IPS DF 4.7 (cell line): ENCODE data around the gene CRHBP.
"Not testable (repeated sequence)": the region's sequence is repeated elsewhere in the genome, so short reads cannot be mapped to it uniquely, and the experiment has no call there.

ENCODE experiments used
- DNase-seq: peaks from one replicate; pipeline ENCODE4 v3.0.0-alpha.2; 2013; ENCODE audit warnings: low spot score; ENCODE audit errors: extremely low read depth

CRHBP gene

DNA sequence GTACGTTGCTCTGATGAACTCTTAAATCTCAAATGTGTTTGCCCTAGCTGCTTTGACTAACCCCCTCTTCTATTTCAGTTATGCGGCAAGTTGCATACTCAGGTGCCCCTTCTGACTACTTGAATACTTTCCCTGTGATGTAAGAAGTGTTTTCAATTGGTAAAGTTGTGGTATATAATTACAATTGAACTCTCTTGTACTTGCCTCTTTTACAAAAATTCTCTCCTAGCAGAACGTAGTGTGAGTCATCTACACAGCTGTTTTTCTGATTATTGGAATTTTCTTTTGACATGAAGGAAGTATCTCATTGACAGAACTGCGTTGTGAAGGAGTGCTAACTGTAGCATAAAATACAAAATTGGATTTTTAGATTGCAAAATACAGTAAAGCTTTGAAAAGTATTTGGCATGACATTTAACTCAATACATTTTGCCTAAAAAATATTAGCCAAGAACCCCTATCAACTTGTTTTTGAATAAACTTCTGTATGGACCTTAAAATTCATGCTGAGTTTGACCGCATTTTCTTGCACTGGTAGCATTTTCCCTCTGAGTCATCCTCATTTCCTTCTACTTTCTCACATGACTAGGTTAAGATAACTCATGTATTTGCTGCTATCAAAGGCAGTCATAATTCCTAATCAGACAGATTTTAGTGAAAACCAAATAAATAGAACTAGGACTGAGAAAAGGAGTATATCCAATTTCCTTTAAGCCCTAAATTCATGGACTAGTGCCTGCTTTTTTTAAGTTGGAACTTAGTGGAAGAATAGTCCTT, 6.3 kb downstream of the CRHBP start:
- no peak for DNase-seq

GRCh38 chr5:76960004-76960625, 7.3 kb downstream of the CRHBP start:
- DNase-seq = no peak

DNA sequence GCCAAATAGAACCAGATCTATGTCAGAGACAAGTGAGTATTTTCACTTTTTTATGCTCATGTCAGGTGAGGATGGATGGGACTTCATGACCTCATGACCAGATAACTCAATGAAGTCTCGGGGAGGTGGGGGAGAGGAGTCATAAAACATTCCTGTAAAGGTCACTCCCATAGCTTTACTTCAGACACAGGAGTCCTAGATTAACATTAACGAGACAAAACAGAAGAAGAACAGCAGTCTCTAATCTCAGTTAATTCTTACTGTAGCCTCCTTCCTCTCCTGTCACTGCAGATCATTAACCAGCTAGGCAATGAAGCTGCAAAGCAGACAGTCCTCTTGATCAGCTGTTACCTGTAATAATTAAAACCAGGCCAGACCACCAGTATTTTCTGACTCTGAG, 11.2 kb downstream of the CRHBP start:
- DNase-seq = no peak

- DNase-seq = no peak
Observed at GRCh38 chr5:76971511-76971910, 18.7 kb downstream of the CRHBP start.

DNA sequence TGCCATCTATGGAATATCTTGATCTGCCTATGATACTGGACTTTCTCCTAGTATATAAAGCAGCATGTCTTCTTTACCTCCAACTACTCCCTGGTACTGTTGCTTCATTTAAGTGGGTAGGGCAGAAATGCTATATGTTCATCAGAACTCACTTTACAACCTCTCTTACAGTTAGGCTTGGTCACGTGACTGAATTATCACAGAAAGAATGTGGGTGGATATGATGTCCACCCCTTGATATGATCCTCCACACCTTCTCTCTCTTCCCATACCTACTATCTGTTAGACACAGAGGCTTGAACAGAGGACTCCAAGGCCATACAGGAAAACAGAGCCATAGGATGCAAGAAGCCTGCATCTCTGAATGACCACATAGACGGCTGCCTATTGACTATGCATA, 19.8 kb downstream of the CRHBP start:
- no peak for DNase-seq

DNA sequence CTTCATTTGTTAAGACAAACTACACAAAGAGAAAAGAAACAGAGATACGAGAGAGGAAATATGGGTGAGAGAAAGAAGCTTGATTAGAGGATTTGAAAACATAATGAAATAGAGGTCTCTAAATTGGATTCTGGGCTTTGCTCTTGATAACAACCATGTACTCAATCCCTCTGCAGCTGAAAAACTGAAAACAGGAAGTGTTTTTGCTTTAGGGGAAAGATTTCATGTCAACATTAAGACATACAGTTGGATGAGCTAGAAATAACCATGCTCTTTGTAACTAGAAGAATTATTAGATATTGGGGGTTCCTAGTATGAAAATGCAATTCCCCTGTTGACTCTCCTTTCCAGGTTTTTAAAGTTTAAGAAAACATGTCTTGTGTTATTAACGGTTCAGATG, 21.9 kb downstream of the CRHBP start:
- no peak for DNase-seq

GRCh38 chr5:76978869-76979268, 26.0 kb downstream of the CRHBP start:
- no peak for DNase-seq

- no peak for DNase-seq
Observed at GRCh38 chr5:76980518-76981144, 27.8 kb downstream of the CRHBP start.

DNA sequence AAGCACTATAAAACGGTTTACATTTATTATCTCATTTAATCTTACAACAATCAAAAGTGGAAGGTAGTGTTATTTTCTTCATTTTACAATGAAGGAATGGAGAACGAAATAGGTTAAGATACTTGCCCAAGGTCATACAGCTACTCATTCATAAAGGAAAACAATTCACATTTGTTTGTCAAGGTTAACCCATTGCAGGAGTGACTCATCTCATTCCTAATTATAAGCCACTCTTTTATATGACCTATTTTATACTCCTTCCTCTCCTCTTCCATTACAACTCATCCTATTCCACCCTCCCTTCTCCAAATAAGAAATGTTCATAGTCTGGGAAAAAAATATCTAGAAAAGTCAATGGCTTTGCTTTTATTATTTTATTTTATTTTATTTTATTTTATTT, 29.6 kb downstream of the CRHBP start:
- no peak for DNase-seq

DNA sequence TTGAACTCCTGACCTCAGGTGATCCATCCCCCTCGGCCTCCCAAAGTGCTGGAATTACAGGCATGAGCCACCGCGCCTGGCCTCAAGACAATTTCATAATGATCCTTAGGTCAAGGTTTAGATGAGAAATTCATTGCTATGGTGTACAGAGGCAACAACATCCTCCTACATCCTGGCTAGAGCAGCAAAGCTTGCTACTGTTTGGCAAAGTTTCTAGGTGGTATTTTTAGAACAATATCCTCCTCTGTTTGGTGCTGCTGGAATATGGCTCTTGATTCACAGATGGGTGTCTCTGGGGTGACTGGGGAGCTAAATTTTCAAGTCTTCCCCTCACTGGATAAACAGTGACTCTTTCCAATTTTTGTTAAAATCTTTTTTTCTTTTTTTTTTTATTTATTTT, 30.6 kb downstream of the CRHBP start:
- no peak for DNase-seq

GRCh38 chr5:76986825-76987526, 34.1 kb downstream of the CRHBP start:
- DNase-seq = no peak

DNA sequence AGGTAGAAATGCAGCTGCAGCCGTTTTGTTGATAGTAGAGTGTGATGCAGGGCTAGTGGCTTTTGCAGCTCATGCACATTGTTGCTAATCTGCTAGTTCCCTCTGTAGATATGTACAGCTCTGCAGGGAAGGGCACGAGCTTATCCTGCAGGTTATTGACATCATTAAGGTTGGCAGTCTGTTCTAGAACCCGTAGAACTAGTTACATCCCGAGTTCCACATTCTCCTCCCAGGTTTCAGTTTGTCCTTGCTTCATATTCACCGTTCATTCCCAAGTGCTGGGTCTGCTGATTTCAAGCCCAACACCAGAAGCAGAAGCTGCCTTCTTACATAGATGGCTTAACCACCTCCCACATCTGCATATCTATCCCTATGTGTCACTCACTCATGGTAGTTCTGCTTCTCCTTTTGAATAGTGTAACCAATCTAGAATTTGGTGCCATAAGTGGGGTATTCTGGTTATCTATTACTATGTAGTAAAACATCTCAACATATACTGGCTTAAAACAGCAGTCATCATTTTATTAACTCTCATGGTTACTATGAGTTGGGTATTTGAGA, 38.1 kb downstream of the CRHBP start:
- DNase-seq = no peak

- not testable (repeated sequence) for DNase-seq
Observed at GRCh38 chr5:76993436-76993835, 40.6 kb downstream of the CRHBP start.

DNA sequence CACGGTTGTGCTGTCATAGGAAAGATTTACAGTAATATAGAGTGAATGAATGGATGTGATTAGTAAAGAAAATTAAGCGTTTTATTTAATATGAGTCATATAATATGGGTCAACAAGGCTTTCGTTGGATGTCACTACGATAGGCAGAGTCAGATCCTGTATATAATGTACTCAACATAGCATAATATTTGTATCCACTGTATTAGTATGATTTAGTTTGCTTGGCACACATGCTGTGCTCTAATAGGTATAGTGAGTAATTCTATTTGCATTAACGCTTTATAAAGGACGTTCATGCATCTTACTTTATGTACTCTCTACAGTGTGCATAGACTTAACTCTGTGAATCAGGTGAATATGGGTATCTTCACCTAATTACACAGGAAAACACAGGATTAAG, 41.5 kb downstream of the CRHBP start:
- no peak for DNase-seq

GRCh38 chr5:76998251-76998650, 45.4 kb downstream of the CRHBP start:
- not testable (repeated sequence) for DNase-seq

- DNase-seq = no peak
Observed at GRCh38 chr5:76999451-76999850, 46.6 kb downstream of the CRHBP start.

- DNase-seq = no peak
Observed at GRCh38 chr5:77003246-77003645, 50.4 kb downstream of the CRHBP start.

DNA sequence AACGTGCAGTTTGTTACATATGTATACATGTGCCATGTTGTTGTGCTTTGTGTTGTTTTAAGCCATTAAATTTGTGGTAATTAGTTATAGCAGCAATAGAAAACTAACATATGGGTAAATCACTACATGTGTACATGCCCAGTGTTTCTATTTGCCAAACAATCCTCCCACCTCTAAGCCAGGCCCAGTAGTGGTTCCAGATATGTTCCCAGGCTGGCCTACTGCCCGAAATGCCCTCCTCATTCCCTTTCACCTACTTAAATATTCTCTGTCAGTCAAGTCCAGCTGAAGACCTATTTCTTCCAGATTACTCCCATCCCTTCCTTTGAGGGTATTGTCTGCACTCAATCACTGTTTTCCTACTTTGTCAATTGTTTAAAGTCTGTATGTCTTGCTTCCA, 53.3 kb downstream of the CRHBP start:
- no peak for DNase-seq

DNA sequence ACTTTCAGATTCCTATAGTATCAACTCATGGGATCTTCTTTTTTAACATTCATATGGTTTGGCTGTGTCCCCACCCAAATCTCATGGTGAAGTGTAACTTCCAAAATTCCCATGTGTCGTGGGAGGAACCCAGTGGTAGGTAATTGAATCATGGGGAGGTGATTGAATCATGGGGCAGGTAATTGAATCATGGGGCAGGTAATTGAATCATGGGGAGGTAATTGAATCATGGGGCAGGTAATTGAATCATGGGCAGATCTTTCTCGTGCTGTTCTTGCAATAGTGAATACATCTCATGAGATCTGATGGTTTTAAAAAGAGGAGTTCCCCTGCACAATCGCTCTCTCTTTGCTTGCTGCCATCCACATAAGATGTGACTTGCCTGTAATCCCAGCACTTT, 55.6 kb downstream of the CRHBP start:
- DNase-seq = no peak

DNA sequence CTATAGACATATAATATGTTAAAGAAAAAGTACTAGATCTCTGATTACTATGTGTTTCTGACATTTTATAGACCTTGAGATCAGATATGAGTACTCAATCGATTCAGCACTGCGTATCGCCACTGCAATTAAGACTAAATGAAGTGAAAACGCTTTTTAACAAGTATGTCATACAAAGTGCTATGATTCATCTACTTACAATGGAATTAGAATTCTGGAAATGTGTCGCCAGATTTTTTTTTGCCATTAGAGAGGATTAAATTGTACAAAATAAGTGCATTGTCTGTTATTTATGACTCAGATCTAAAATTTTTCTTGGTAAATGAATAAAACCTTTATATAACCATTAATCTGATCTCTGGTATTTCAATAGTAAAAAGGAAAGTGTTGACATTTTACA, 57.4 kb downstream of the CRHBP start:
- no peak for DNase-seq

DNA sequence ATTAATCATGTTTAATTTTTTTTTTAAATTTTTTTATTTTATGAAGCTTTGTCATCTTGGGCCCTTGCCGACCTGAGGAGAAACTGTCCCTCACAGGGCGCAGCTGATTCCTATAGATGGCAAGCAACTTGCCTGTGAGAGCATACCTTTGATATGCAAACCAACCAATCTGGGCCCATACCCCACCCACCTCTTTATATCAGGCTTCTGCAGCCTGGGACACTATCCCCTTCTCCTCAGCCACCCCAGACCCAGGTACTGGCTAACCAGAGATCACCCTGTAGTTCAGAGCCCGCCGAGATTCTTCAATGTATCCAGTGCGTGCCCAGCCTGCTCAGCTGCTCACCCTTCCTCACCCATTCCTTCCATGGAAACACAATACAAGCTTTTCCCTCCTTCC, 58.7 kb downstream of the CRHBP start:
- DNase-seq = no peak

GRCh38 chr5:77012601-77013000, 59.8 kb downstream of the CRHBP start:
- no peak for DNase-seq
